Neutrophil (primary cell): ENCODE measurements around the gene ADH5.
"Not testable (repeated sequence)": the region's sequence is repeated elsewhere in the genome, so short reads cannot be mapped to it uniquely, and the experiment has no call there.

Source experiments
- H3K27ac ChIP-seq: fragments of 200-600 bp; sonication (generic); 2 replicates; pipeline ENCODE4 v1.5.1; 2016; ENCODE audit warnings: mild to moderate bottlenecking, moderate library complexity
- H3K27me3 ChIP-seq: fragments of 200-600 bp; sonication (generic); 2 replicates; pipeline ENCODE4 v1.6.0; 2016; ENCODE audit warnings: mild to moderate bottlenecking
- H3K36me3 ChIP-seq: fragments of 200-600 bp; sonication (generic); 2 replicates; pipeline ENCODE4 v1.5.1; 2017
- H3K4me1 ChIP-seq, 2 experiments: fragments of 200-600 bp in 1 of 2; sonication (generic) in 1 of 2; 1 replicate in 1 of 2; 2 replicates in 1 of 2; pipeline versions ENCODE4 v1.5.1 to v1.6.1; 2013 to 2016; ENCODE audit warnings: low read depth in 1 of 2, low read length in 1 of 2, mild to moderate bottlenecking in 1 of 2, moderate library complexity in 1 of 2; ENCODE audit not compliant: control insufficient read depth in 1 of 2, insufficient read depth in 1 of 2
- H3K4me3 ChIP-seq, 2 experiments: fragments of 200-600 bp in 1 of 2; sonication (generic) in 1 of 2; 1 replicate in 1 of 2; 2 replicates in 1 of 2; pipeline ENCODE4 v1.5.1; 2013 to 2016; ENCODE audit warnings: low read depth in 1 of 2, low read length in 1 of 2, mild to moderate bottlenecking in 1 of 2, moderate library complexity in 1 of 2
- H3K9me3 ChIP-seq: fragments of 200-600 bp; sonication (generic); 2 replicates; pipeline ENCODE4 v1.5.1; 2016
- TF ChIP-seq, protein P1 (sequence below): fragments of 200-600 bp; sonication (generic); IDR thresholded peaks from 2 replicates; pipeline ENCODE4 v1.5.1; 2016; ENCODE audit warnings: antibody characterized with exemption

The ADH5 gene

DNA sequence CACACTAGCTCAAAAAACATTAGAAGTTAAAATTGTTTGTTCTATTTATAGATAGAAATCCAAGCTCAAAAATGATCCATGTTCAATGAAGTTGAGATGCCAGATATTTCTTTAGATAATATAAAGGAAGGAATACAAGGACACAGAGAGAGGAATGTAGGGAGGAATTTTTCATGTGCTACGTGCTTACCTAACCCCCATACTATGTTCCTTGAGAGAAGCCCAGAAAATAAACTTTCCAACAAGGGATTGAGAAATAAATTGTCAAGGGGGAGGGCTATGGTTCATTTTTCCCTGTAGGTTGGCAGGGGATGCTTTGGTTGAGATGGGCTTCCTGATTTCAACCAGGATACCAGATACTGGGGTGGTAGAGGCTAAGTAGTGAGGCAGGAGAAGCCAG, 15.6 kb upstream of the ADH5 start:
- Histone ChIP-seq H3K27me3 (no peaks in the 10 kb centered on the region), H3K4me3 (no peak overlapping the region), H3K27ac (no peak overlapping the region), H3K9me3 (no peaks in the 10 kb centered on the region), H3K36me3 (no peaks in the 10 kb centered on the region), H3K4me1 (no peaks in the 10 kb centered on the region)
- TF ChIP-seq, protein P1, sequence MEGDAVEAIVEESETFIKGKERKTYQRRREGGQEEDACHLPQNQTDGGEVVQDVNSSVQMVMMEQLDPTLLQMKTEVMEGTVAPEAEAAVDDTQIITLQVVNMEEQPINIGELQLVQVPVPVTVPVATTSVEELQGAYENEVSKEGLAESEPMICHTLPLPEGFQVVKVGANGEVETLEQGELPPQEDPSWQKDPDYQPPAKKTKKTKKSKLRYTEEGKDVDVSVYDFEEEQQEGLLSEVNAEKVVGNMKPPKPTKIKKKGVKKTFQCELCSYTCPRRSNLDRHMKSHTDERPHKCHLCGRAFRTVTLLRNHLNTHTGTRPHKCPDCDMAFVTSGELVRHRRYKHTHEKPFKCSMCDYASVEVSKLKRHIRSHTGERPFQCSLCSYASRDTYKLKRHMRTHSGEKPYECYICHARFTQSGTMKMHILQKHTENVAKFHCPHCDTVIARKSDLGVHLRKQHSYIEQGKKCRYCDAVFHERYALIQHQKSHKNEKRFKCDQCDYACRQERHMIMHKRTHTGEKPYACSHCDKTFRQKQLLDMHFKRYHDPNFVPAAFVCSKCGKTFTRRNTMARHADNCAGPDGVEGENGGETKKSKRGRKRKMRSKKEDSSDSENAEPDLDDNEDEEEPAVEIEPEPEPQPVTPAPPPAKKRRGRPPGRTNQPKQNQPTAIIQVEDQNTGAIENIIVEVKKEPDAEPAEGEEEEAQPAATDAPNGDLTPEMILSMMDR = no peak

DNA sequence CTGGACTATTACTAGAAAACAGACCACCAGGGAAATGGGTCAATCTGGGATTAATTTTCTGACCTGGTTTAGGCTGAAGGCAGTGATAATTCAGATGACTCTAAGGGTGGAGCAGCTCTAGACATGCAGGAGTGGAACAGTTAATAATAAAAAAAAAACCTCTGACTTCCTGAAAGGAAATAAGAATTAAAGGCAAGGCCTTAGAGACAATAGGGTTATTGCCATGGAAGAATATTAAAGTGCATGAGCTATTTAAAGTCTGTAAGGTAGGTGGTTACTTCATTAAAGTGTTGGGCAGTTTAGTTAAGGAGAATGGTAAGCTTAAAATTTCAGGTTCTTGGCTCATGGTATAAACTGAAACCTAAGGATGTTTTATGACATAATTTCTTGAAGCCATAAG, 14.6 kb upstream of the ADH5 start:
- TF ChIP-seq, protein P1 = no peak
- Histone ChIP-seq H3K4me3 (no peak overlapping the region), H3K4me1 (no peaks in the 10 kb centered on the region), H3K27me3 (no peaks in the 10 kb centered on the region), H3K9me3 (no peaks in the 10 kb centered on the region), H3K36me3 (no peaks in the 10 kb centered on the region), H3K27ac (no peak overlapping the region)

- Histone ChIP-seq H3K36me3 (no peaks in the 10 kb centered on the region), H3K4me1 (no peaks in the 10 kb centered on the region), H3K4me3 (no peak overlapping the region), H3K9me3 (no peaks in the 10 kb centered on the region), H3K27me3 (no peaks in the 10 kb centered on the region), H3K27ac (no peak overlapping the region)
- TF ChIP-seq, protein P1 = no peak
These were observed 14.0 kb upstream of the ADH5 start for GRCh38 chr4:99102634-99103033.

GRCh38 chr4:99100876-99101275, 12.3 kb upstream of the ADH5 start:
- Histone ChIP-seq H3K27ac (no peak overlapping the region), H3K4me3 (no peak overlapping the region), H3K4me1 (no peaks in the 10 kb centered on the region), H3K9me3 (no peaks in the 10 kb centered on the region), H3K27me3 (no peaks in the 10 kb centered on the region), H3K36me3 (no peaks in the 10 kb centered on the region)
- TF ChIP-seq, protein P1 = no peak

DNA sequence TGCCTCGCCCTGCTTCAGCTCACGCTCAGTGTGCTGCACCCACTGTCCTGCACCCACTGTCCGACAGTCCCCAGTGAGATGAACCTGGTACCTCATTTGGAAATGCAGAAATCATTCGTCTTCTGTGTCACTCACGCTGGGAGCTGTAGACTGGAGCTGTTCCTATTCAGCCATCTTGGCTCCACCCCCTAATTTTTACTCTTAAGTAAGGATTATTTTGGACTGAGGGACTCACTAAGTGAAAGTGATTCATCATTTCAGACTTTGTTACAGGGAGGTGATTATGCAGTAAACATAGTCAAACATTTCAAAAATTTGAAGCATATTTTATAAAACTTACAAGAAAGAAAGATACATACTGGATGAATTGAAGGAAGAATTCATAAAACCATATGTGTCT, 11.2 kb upstream of the ADH5 start:
- H3K36me3 ChIP-seq, H3K9me3 ChIP-seq, H3K27ac ChIP-seq, H3K4me3 ChIP-seq, H3K27me3 ChIP-seq, H3K4me1 ChIP-seq: not testable (repeated sequence)

- Histone ChIP-seq H3K9me3 (no peaks in the 10 kb centered on the region), H3K4me3 (no peak overlapping the region), H3K4me1 (no peaks in the 10 kb centered on the region), H3K27me3 (no peaks in the 10 kb centered on the region), H3K36me3 (no peaks in the 10 kb centered on the region), H3K27ac (no peak overlapping the region)
- TF ChIP-seq, protein P1 = no peak
These were observed 10.7 kb upstream of the ADH5 start for GRCh38 chr4:99099311-99099710.

DNA sequence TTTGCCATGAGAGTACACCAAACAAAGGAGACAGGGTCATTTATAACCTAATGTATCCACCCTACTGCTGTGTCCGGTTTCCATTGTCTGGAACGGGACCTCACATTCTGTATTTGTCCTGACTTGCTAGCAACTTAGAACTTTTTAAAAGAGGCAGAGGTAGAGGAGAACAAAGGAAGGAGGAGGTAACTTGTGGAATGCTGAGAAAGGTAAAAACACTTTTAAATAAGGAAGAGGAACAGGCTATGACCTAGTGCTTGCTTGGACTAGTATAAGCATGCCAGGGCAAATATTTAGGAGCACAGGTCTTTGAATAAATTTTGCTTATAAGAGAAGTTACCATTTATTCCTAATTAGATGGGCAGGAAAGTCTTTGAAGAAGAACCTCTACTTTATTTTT, 3.3 kb upstream of the ADH5 start:
- not testable (repeated sequence) for H3K27ac ChIP-seq, H3K9me3 ChIP-seq, H3K36me3 ChIP-seq, H3K27me3 ChIP-seq, H3K4me3 ChIP-seq
- H3K4me1 ChIP-seq = peaks cover 25 to 35% of the 10 kb centered on the region in 2 experiments
